HG02970 (cell line): ENCODE measurements around the gene SLC17A8.

Experiments used
- ATAC-seq: cut with Tn5 transposase; IDR thresholded peaks from one replicate; pipeline ENCODE4 v1.9.1; 2021; ENCODE audit warnings: mild to moderate bottlenecking, moderate library complexity, moderate number of reproducible peaks; ENCODE audit not compliant: unreplicated experiment, low FRiP score

SLC17A8 gene

GRCh38 chr12:100468126-100468525 lies 111.3 kb downstream of the SLC17A8 start:
- no peak for ATAC-seq
